T-helper 1 cell treated with Interleukin-12 subunit alpha and Interleukin-12 subunit beta and Interleukin-4 antibody, amounts not matched to agents 30 μg/mL and 1 μg/mL, for 36 hours (primary cell): ENCODE data around the gene LRP4.
"Not testable (repeated sequence)": the region's sequence is repeated elsewhere in the genome, so short reads cannot be mapped to it uniquely, and the experiment has no call there.

Experiments used
- H3K27ac Mint-ChIP-seq: one replicate; pipeline ENCODE4 v1.8.0; 2021; ENCODE audit warnings: mild to moderate bottlenecking, mixed read lengths
- H3K27me3 Mint-ChIP-seq: one replicate; pipeline ENCODE4 v1.8.0; 2021; ENCODE audit warnings: low read depth, mixed read lengths
- H3K36me3 Mint-ChIP-seq: one replicate; pipeline ENCODE4 v1.8.0; 2021; ENCODE audit warnings: low read depth, mixed read lengths
- H3K4me1 Mint-ChIP-seq: one replicate; pipeline ENCODE4 v1.8.0; 2021; ENCODE audit warnings: low read depth, mixed read lengths
- H3K4me3 Mint-ChIP-seq: one replicate; pipeline ENCODE4 v1.8.0; 2021; ENCODE audit warnings: mild to moderate bottlenecking, moderate library complexity, mixed read lengths
- H3K9me3 Mint-ChIP-seq: one replicate; pipeline ENCODE4 v1.8.0; 2021; ENCODE audit warnings: mixed read lengths

LRP4 gene, protein sequence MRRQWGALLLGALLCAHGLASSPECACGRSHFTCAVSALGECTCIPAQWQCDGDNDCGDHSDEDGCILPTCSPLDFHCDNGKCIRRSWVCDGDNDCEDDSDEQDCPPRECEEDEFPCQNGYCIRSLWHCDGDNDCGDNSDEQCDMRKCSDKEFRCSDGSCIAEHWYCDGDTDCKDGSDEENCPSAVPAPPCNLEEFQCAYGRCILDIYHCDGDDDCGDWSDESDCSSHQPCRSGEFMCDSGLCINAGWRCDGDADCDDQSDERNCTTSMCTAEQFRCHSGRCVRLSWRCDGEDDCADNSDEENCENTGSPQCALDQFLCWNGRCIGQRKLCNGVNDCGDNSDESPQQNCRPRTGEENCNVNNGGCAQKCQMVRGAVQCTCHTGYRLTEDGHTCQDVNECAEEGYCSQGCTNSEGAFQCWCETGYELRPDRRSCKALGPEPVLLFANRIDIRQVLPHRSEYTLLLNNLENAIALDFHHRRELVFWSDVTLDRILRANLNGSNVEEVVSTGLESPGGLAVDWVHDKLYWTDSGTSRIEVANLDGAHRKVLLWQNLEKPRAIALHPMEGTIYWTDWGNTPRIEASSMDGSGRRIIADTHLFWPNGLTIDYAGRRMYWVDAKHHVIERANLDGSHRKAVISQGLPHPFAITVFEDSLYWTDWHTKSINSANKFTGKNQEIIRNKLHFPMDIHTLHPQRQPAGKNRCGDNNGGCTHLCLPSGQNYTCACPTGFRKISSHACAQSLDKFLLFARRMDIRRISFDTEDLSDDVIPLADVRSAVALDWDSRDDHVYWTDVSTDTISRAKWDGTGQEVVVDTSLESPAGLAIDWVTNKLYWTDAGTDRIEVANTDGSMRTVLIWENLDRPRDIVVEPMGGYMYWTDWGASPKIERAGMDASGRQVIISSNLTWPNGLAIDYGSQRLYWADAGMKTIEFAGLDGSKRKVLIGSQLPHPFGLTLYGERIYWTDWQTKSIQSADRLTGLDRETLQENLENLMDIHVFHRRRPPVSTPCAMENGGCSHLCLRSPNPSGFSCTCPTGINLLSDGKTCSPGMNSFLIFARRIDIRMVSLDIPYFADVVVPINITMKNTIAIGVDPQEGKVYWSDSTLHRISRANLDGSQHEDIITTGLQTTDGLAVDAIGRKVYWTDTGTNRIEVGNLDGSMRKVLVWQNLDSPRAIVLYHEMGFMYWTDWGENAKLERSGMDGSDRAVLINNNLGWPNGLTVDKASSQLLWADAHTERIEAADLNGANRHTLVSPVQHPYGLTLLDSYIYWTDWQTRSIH (N-terminal part only)

DNA sequence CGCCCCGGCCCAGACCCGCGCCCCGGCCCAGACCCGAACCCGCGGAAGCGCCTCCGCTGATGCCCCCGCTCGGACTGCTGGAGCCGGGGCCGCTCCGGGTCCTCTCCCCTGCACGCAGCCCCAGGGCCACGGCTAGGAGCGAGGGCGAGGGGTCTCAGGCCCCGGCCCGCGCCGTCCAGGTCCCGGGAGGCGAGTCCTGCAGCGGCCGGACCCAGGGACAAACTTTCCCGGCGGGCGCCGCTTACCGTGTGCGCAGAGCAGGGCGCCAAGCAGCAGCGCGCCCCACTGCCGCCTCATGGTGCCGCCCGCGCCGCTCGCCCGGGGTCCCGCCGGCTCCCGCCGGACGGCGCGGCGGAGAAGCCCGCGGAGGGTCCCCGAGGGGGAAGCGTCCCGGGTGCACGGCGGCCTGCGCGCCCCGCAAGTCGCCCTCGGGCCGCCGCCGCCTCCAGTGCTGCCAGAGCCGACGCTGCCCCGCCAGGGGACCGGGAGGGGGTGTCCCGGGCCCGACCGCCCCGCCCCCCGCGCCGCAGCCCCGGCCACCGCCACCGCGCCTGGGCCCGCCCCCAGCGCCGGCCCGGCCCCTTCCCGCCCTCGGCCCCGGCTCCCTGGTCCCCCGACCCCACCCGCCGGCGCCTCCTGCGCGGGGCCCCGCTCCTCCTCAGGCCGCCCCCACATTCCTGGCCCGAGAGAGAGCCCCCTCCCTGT lies at the start of gene LRP4:
Gene LRP4, minus strand, starts transcription at position 468 of the 705 bp plus-strand sequence. Its CDS starts 171 bp downstream, at position 297.
- peaks cover 1% of the 10 kb centered on the region for H3K36me3 Mint-ChIP-seq
- peaks cover 59% of the 10 kb centered on the region for H3K27me3 Mint-ChIP-seq
- H3K4me3 Mint-ChIP-seq = peak within 1 kb of the TSS; percentile 67
- H3K9me3 Mint-ChIP-seq = no peaks in the 10 kb centered on the region
- peaks cover 23% of the 10 kb centered on the region for H3K4me1 Mint-ChIP-seq
- peak within 1 kb of the TSS; percentile 15 for H3K27ac Mint-ChIP-seq

DNA sequence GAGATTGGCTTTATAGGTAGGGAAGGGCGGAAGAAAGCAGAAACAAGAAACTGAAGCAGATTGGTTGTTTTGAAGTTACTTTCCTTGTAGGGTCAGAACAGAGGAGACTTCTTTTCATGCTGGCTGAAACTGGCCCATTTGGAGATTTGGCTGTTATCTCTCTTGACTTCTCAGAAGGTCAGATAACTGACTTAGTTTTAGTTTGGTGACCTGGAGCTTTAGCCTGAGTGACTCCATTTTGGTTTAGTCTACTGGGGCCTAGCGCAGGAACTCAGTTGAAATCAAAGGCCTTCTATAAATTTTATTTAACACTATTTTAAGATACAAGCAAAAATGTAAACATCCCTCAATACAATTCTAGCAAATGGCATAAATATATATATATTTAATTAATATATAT lies 49.6 kb upstream of the LRP4 start:
- Mint-ChIP-seq H3K36me3 (peaks cover under 1% of the 10 kb centered on the region), H3K4me1 (no peaks in the 10 kb centered on the region), H3K9me3 (peaks cover 3% of the 10 kb centered on the region), H3K27ac (no peak overlapping the region), H3K27me3 (no peaks in the 10 kb centered on the region), H3K4me3 (no peak overlapping the region)

- Mint-ChIP-seq H3K27ac (no peak overlapping the region), H3K9me3 (peaks cover 3% of the 10 kb centered on the region), H3K36me3 (peaks cover 1% of the 10 kb centered on the region), H3K4me3 (no peak overlapping the region), H3K4me1 (no peaks in the 10 kb centered on the region), H3K27me3 (no peaks in the 10 kb centered on the region)
These were observed 48.4 kb upstream of the LRP4 start for GRCh38 chr11:46966773-46967172.

DNA sequence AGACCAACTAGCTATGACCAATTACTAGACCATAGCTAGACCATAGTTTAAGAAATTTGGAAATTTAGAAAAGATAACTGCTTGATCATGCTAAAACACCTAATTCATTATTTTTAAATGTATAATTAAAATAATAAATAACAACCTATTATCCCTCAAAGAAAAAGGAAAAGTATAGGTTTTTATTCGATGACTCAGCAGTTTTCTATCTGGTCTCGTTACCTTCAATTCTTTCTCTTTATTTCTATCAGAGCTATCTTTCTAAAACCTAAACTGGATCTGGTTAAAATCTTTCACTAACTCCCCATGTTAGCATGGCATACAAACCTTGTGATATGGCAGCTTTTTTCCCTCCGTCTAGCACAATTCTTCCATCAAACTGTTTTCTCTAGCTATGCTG lies 45.5 kb upstream of the LRP4 start:
- no peak overlapping the region for H3K4me3 Mint-ChIP-seq
- peaks cover 7% of the 10 kb centered on the region for H3K36me3 Mint-ChIP-seq
- H3K4me1 Mint-ChIP-seq = no peaks in the 10 kb centered on the region
- peaks cover 3% of the 10 kb centered on the region for H3K9me3 Mint-ChIP-seq
- no peak overlapping the region for H3K27ac Mint-ChIP-seq
- H3K27me3 Mint-ChIP-seq = no peaks in the 10 kb centered on the region

DNA sequence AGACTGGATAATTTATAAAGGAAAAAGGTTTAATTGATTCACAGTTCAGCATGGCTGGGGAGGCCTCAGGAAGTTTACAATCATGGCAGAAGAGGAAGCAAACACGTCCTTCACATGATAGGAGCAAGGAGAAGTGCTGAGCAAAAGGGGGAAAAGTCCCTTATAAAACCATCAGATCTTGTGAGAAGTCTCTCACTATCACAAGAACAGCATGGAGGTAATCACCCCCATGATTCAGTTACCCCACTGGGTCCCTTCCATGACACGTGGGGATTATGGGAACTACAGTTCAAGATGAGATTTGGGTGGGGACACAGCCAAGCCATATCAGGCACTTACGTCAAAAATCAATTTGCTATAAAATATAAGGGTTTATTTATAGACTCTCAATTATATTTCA lies 43.5 kb upstream of the LRP4 start:
- not testable (repeated sequence) for H3K36me3 Mint-ChIP-seq, H3K4me1 Mint-ChIP-seq, H3K9me3 Mint-ChIP-seq, H3K27ac Mint-ChIP-seq, H3K27me3 Mint-ChIP-seq, H3K4me3 Mint-ChIP-seq

DNA sequence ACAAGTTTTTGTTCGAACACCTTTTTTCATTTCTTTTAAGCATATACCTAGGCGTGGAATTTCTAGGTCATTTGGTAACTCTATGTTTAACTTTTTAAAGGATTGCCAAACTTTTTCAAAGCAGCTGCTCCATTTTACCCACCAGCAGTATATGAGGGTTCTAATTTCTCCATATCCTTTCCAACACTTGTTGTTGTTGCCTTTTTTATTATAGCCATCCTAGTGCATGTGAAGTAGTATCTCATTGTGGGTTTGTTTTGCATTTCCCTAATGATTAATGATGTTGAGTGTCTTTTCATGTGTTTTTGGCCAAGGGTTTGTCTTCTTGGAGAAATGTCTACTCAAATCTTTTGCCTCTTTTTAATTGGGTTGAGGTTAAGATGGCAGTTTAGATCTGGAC lies 42.7 kb upstream of the LRP4 start:
- H3K27me3 Mint-ChIP-seq = no peaks in the 10 kb centered on the region
- H3K36me3 Mint-ChIP-seq = peaks cover 7% of the 10 kb centered on the region
- no peak overlapping the region for H3K27ac Mint-ChIP-seq
- no peaks in the 10 kb centered on the region for H3K4me1 Mint-ChIP-seq
- no peak overlapping the region for H3K4me3 Mint-ChIP-seq
- H3K9me3 Mint-ChIP-seq = peaks cover 3% of the 10 kb centered on the region

DNA sequence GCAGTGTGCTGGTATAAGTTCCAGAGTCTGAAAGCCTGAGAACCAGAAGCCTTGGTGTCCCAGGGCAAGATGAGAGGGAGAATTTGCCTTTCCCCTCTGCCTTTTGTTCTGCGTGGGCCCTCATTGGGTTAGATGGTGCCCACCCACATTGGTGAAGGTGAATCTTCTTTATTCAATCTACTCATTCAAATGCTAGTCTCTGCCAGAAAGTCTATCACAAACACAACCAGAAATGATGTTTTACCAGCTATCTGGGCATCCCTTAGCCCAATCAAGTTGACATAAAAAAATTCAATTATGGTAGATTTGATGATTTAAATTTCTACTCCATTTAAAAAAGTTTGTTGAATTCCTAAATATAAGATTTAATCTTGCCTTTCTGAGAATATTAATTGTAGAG lies 40.4 kb upstream of the LRP4 start:
- Mint-ChIP-seq H3K4me1 (no peaks in the 10 kb centered on the region), H3K9me3 (peaks cover 3% of the 10 kb centered on the region), H3K36me3 (peaks cover 7% of the 10 kb centered on the region), H3K4me3 (no peak overlapping the region), H3K27me3 (no peaks in the 10 kb centered on the region), H3K27ac (no peak overlapping the region)

- Mint-ChIP-seq H3K4me1 (peaks cover 14% of the 10 kb centered on the region), H3K4me3 (no peak overlapping the region), H3K27me3 (no peaks in the 10 kb centered on the region), H3K36me3 (peaks cover 3% of the 10 kb centered on the region), H3K9me3 (no peaks in the 10 kb centered on the region), H3K27ac (peak overlapping the region; percentile 9)
These were observed 34.7 kb upstream of the LRP4 start for GRCh38 chr11:46953093-46953492.

- Mint-ChIP-seq H3K36me3 (peaks cover 3% of the 10 kb centered on the region), H3K4me3 (no peak overlapping the region), H3K9me3 (no peaks in the 10 kb centered on the region), H3K4me1 (peaks cover 14% of the 10 kb centered on the region), H3K27ac (peak overlapping the region; percentile 58), H3K27me3 (no peaks in the 10 kb centered on the region)
These were observed 34.2 kb upstream of the LRP4 start for GRCh38 chr11:46952553-46952952.

- no peak overlapping the region for H3K27ac Mint-ChIP-seq
- no peaks in the 10 kb centered on the region for H3K9me3 Mint-ChIP-seq
- H3K4me3 Mint-ChIP-seq = no peak overlapping the region
- H3K27me3 Mint-ChIP-seq = no peaks in the 10 kb centered on the region
- peaks cover 3% of the 10 kb centered on the region for H3K36me3 Mint-ChIP-seq
- H3K4me1 Mint-ChIP-seq = peaks cover 14% of the 10 kb centered on the region
These were observed 33.5 kb upstream of the LRP4 start for GRCh38 chr11:46951864-46952263.

GRCh38 chr11:46949297-46949696 lies 30.9 kb upstream of the LRP4 start:
- Mint-ChIP-seq H3K4me1 (peaks cover 14% of the 10 kb centered on the region), H3K27me3 (no peaks in the 10 kb centered on the region), H3K9me3 (no peaks in the 10 kb centered on the region), H3K36me3 (peaks cover 3% of the 10 kb centered on the region), H3K27ac (no peak overlapping the region), H3K4me3 (no peak overlapping the region)

GRCh38 chr11:46948378-46949131 lies 30.2 kb upstream of the LRP4 start:
- H3K36me3 Mint-ChIP-seq = peaks cover 3% of the 10 kb centered on the region

GRCh38 chr11:46947399-46948077 lies 29.2 kb upstream of the LRP4 start:
- no peaks in the 10 kb centered on the region for H3K27me3 Mint-ChIP-seq
- no peak overlapping the region for H3K27ac Mint-ChIP-seq
- no peak overlapping the region for H3K4me3 Mint-ChIP-seq
- H3K4me1 Mint-ChIP-seq = peaks cover 7% of the 10 kb centered on the region
- H3K36me3 Mint-ChIP-seq = no peaks in the 10 kb centered on the region
- no peaks in the 10 kb centered on the region for H3K9me3 Mint-ChIP-seq

More at GRCh38 chr11:46948378-46949131, 30.2 kb upstream of the LRP4 start:
- H3K4me3 Mint-ChIP-seq = no peak overlapping the region
- no peaks in the 10 kb centered on the region for H3K9me3 Mint-ChIP-seq
- no peaks in the 10 kb centered on the region for H3K27me3 Mint-ChIP-seq
- no peak overlapping the region for H3K27ac Mint-ChIP-seq
- peaks cover 14% of the 10 kb centered on the region for H3K4me1 Mint-ChIP-seq
